HepG2 (cell line): ENCODE data around the gene SP140L. TPM values are rescaled to one million over a fixed set of nuclear protein-coding genes. Genes with fewer than 3 reads are reported as not detected.

Experiments
- ATAC-seq: fragments of 200-7000 bp; cut with Tn5 transposase; 3 replicates; pipeline ENCODE4 v1.9.1; 2020; ENCODE audit warnings: mild to moderate bottlenecking, moderate library complexity
- BruUV-seq: library from RNA; stranded (reverse); fragments of 400-500 nt; replicated peaks from 2 replicates; lab custom pipeline; 2021; lab: Mats Ljungman, UMichigan
- CTCF ChIA-PET: fragments of 300-600 bp; formaldehyde crosslinking; extraction: SDS; loops from one replicate; lab custom pipeline; 2021; ENCODE audit warnings: low total read pairs, inconsistent platforms, low intra/inter-chr PET ratio; lab: Yijun Ruan, JAX
- POLR2A ChIA-PET: fragments of 350-600 bp; sonication (Branson Sonifier 250); formaldehyde crosslinking; loops from one replicate; lab custom pipeline; 2020; ENCODE audit warnings: antibody characterized with exemption, inconsistent platforms; lab: Yijun Ruan, JAX
- DNase-seq: peaks from one replicate; pipeline ENCODE4 v3.0.0-alpha.2; 2015; ENCODE audit warnings: low spot score
- FAIRE-seq: peaks from 3 replicates; lab custom pipeline; 2011; peaks lifted over from hg19 to GRCh38; lab: Jason Lieb, UNC
- H2AFZ ChIP-seq: one replicate; pipeline ENCODE4 v1.6.1; 2011; ENCODE audit warnings: low read length, inconsistent platforms
- H3K27ac ChIP-seq: fragments of 300-600 bp; 3 replicates; pipeline ENCODE4 v1.8.0; 2011; ENCODE audit warnings: mixed run types, mild to moderate bottlenecking, mixed read lengths, low read length, inconsistent platforms; ENCODE audit not compliant: insufficient read depth; ENCODE audit errors: extremely low read length
- H3K27me3 ChIP-seq, 2 experiments: fragments of 200-600 bp in 1 of 2; 2 replicates in 1 of 2; 3 replicates in 1 of 2; pipeline versions ENCODE4 v1.6.0 to v1.8.0; 2011; ENCODE audit warnings: low read length in 2 of 2, mild to moderate bottlenecking in 2 of 2, moderate library complexity in 2 of 2, inconsistent platforms in 1 of 2; ENCODE audit not compliant: insufficient read depth in 2 of 2, control insufficient read depth in 1 of 2
- H3K36me3 ChIP-seq, 2 experiments: fragments of 200-600 bp in 1 of 2; replicated peaks in 1 of 2; 2 replicates in 1 of 2; 3 replicates in 1 of 2; pipeline versions ENCODE4 v1.5.1 to v1.8.0; 2011; ENCODE audit warnings: low read length in 2 of 2, inconsistent platforms in 1 of 2; ENCODE audit not compliant: insufficient read depth in 2 of 2, control insufficient read depth in 1 of 2
- H3K4me1 ChIP-seq: 2 replicates; pipeline ENCODE4 v1.5.1; 2012; ENCODE audit warnings: low read length, inconsistent platforms; ENCODE audit not compliant: insufficient read depth
- H3K4me2 ChIP-seq: 2 replicates; pipeline ENCODE4 v1.6.0; 2011; ENCODE audit warnings: low read depth, low read length, inconsistent platforms
- H3K4me3 ChIP-seq, 3 experiments: fragments of 200-600 bp in 1 of 3; sonication (generic), shearing (Covaris generic) in 1 of 3; replicated peaks in 1 of 3; 2 replicates each; pipeline ENCODE4 v1.5.1; 2011 to 2016; ENCODE audit warnings: low read length in 3 of 3, inconsistent platforms in 2 of 3, low read depth in 2 of 3, mild to moderate bottlenecking in 2 of 3, control low read depth in 1 of 3, mixed read lengths in 1 of 3; ENCODE audit not compliant: insufficient read depth in 1 of 3
- H3K79me2 ChIP-seq: one replicate; pipeline ENCODE4 v1.6.1; 2011; ENCODE audit warnings: low read length, inconsistent platforms; ENCODE audit not compliant: insufficient read depth
- H3K9ac ChIP-seq: 2 replicates; pipeline ENCODE4 v1.6.0; 2011; ENCODE audit warnings: mild to moderate bottlenecking, low read depth, low read length, inconsistent platforms; ENCODE audit not compliant: insufficient read depth
- H3K9me3 ChIP-seq: 2 replicates; pipeline ENCODE4 v1.5.1; 2012; ENCODE audit warnings: mild to moderate bottlenecking, low read length
- H4K20me1 ChIP-seq: 2 replicates; pipeline ENCODE4 v1.6.0; 2011; ENCODE audit warnings: inconsistent platforms, mild to moderate bottlenecking, low read length, moderate library complexity; ENCODE audit not compliant: insufficient read depth
- BRD4 ChIP-seq: sonication (generic); formaldehyde crosslinking; IDR thresholded peaks from 2 replicates; pipeline ENCODE4 v1.4.0; 2020; ENCODE audit warnings: missing genetic modification reagents
- MAFG ChIP-seq: sonication (generic); formaldehyde crosslinking; IDR thresholded peaks from 2 replicates; pipeline ENCODE4 v1.5.1; 2020; ENCODE audit warnings: mild to moderate bottlenecking, missing genetic modification reagents
- MAFK ChIP-seq, 2 experiments: IDR thresholded peaks in 1 of 2; conservative IDR thresholded peaks in 1 of 2; 2 replicates each; pipeline ENCODE4 v1.6.1; 2011; ENCODE audit warnings: improper control_type of control experiment in 2 of 2, low read length in 2 of 2
- MLLT10 ChIP-seq: sonication (generic); formaldehyde crosslinking; IDR thresholded peaks from 2 replicates; pipeline ENCODE4 v1.4.0; 2020; ENCODE audit warnings: missing genetic modification reagents
- RAD51 ChIP-seq: fragments of 450-650 bp; IDR thresholded peaks from 2 replicates; pipeline ENCODE4 v1.6.1; 2016; ENCODE audit warnings: borderline replicate concordance
- REXO4 ChIP-seq: sonication (generic); formaldehyde crosslinking; IDR thresholded peaks from 2 replicates; pipeline ENCODE4 v1.8.0; 2022; ENCODE audit warnings: missing genetic modification reagents, mild to moderate bottlenecking, borderline replicate concordance
- RFXANK ChIP-seq: IDR thresholded peaks from 2 replicates; pipeline ENCODE4 v1.6.1; 2016
- ZNF451 ChIP-seq: sonication (generic); formaldehyde crosslinking; IDR thresholded peaks from 2 replicates; pipeline ENCODE4 v1.5.0; 2020; ENCODE audit warnings: mild to moderate bottlenecking, missing genetic modification reagents
- ZNF552 ChIP-seq: sonication (generic); formaldehyde crosslinking; IDR thresholded peaks from 2 replicates; pipeline ENCODE4 v1.9.0; 2022; ENCODE audit warnings: missing genetic modification reagents, mild to moderate bottlenecking, borderline replicate concordance
- ZNF605 ChIP-seq: sonication (generic); formaldehyde crosslinking; IDR thresholded peaks from 2 replicates; pipeline ENCODE4 v1.8.0; 2022; ENCODE audit warnings: mild to moderate bottlenecking, missing genetic modification reagents
- ZNF850 ChIP-seq: sonication (generic); formaldehyde crosslinking; conservative IDR thresholded peaks from 2 replicates; pipeline ENCODE4 v1.9.0; 2021; ENCODE audit warnings: mild to moderate bottlenecking, missing genetic modification reagents
- WGBS: methylation state at CpG from one replicate; pipeline ENCODE4 v1.1.6; 2017; ENCODE audit warnings: low lambda C conversion rate; 5-methylcytosine and 5-hydroxymethylcytosine counted together
- in situ Hi-C: cut with HindIII; loops from 2 replicates; pipeline ENCODE4 v1.10.0; 2017; ENCODE audit warnings: low pct_unique_long_range_greater_than_20kb; ENCODE audit not compliant: extremely low pct_ligation_motif_present
- intact Hi-C: fragments of 100-400 bp; cut with micrococcal nuclease; formaldehyde crosslinking; loops from one replicate; pipeline ENCODE4 v1.10.0; 2022; ENCODE audit not compliant: unreplicated experiment
- polyA plus RNA-seq, 8 experiments: library from polyadenylated mRNA; depleted of rRNA in 3 of 8; stranded (reverse) in 7 of 8; unstranded in 1 of 8; fragments of >200 nt; fragmentation: Illumina TruSeq in 4 of 8; extraction: Trizol in 4 of 8; gene quantifications; 2 replicates each; pipeline versions ENCODE4 v1.2.1 to v1.2.3, GENCODE V29; 2011 to 2016; ENCODE audit warnings: low read depth in 4 of 8, missing spikeins in 1 of 8, mixed read lengths in 1 of 8; ENCODE audit not compliant: insufficient read depth in 1 of 8
- total RNA-seq, 5 experiments: library from RNA; depleted of rRNA; stranded (reverse); fragments of >200 nt; fragmentation: Illumina TruSeq; extraction: Trizol; gene quantifications; 2 replicates each; pipeline ENCODE4 v1.2.3, GENCODE V29; 2016; ENCODE audit warnings: low read depth in 1 of 5
- TF ChIP-seq, protein P1 (sequence below): IDR thresholded peaks from 2 replicates; pipeline ENCODE4 v1.6.1; 2018; ENCODE audit warnings: missing genetic modification reagents, mild to moderate bottlenecking, missing compliant biosample characterization
- TF ChIP-seq, protein P2 (sequence below): sonication (generic); formaldehyde crosslinking; conservative IDR thresholded peaks from 2 replicates; pipeline ENCODE4 v1.8.0; 2022; ENCODE audit warnings: missing genetic modification reagents
- TF ChIP-seq, protein P3 (sequence below): sonication (generic); formaldehyde crosslinking; IDR thresholded peaks from 2 replicates; pipeline ENCODE4 v1.5.0; 2020; ENCODE audit warnings: mild to moderate bottlenecking, missing genetic modification reagents
- TF ChIP-seq, protein P4 (sequence below): sonication (generic); formaldehyde crosslinking; IDR thresholded peaks from 2 replicates; pipeline ENCODE4 v1.8.1; 2023; ENCODE audit warnings: mild to moderate bottlenecking, missing genetic modification reagents

SP140L gene
- total and polyA plus RNA-seq, 2 of the 13 experiments (the other 11 are each of a cell fraction or from before 2014, with no cell fraction given), result 10.9 to 17.5 TPM

DNA sequence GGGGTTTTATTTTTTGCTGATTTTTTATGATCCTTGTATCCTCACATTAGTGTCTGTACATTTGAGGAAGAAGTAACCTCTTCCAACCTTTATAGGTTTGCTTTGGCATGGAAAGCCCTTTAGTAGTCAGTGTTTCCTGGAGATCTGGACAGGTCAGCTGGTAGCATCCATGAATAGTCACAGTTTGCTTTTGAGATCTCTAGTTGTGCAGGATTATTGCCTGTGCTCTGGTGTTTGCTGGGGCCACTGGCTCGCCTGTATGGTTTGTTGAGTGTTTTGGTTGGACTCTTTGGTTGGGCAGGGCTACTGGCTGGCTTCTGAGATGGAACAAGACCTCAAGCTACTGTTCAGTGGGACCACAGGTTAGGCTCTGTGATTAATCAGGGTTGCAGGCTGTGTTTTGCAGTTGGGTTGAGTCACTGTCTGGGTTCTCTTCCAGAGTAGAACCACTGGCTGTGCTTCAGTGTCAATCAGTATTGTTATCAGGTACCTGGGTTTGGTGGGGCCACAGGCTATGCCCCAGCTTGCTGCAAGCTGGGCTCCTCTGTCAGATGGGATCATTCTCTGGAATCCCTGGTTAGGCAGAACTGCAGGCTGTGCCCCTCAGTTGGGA is 20.0 kb downstream of the SP140L start (continued):
- TF ChIP-seq, protein P1, sequence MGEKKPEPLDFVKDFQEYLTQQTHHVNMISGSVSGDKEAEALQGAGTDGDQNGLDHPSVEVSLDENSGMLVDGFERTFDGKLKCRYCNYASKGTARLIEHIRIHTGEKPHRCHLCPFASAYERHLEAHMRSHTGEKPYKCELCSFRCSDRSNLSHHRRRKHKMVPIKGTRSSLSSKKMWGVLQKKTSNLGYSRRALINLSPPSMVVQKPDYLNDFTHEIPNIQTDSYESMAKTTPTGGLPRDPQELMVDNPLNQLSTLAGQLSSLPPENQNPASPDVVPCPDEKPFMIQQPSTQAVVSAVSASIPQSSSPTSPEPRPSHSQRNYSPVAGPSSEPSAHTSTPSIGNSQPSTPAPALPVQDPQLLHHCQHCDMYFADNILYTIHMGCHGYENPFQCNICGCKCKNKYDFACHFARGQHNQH, result no peak
- TF ChIP-seq ZNF850, result no peak
- TF ChIP-seq ZNF605 (CRISPR knock-in tag), result no peak
- no peak for TF ChIP-seq MLLT10

DNA sequence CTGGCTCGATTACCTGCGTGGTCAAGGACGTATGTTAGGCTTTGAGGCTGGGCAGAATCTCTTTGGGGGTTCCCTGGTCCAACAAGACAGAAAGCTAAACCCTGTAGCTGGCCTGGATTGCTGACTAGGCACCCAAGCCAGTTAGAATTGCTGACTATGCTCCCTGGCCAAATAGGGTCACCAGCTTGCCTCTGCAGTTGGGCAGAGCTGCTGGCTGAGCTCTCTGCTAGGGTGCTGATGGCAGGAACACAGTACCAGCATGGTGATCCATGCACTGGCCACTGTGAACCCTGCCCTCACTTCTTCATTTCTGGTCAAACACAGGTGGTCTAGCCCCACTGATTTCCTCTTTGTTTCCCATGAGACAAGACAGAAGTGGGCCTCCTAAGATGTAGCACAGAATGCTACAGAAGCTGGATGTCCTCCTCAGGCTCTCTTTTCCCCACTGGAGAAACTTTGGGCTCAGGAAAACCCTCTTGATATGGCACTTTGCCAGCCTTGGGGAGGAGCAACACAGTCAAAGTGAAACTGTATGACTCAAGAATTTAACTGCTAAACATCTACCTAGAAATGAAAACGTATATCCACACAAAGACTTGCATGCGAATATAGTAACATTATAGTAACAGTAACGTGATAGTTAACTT is 20.8 kb downstream of the SP140L start:
- H3K9me3 ChIP-seq, result peaks cover 8% of the 10 kb centered on the region; the same call in 1 of the 2 replicates
- DNase-seq (no peak), ATAC-seq (peak; percentile 55), FAIRE-seq (no peak)
- ChIA-PET POLR2A (interaction anchor here (1.0 to 1.5 kb wide), 2 partner anchors 21 to 25 kb away, joined by 3 read pairs; partner anchors contain the start of gene SP140L), CTCF (no interaction called here)
- WGBS, result 84% methylated on average over 6 of the region's 6 CpGs
- peaks cover 14% of the 10 kb centered on the region for H3K4me1 ChIP-seq
- no peaks in the 10 kb centered on the region for H3K27me3 ChIP-seq
- no peaks in the 10 kb centered on the region for H3K79me2 ChIP-seq
- H3K36me3 ChIP-seq, result no peaks in the 10 kb centered on the region
- in situ Hi-C loops, result no loop called here
- intact Hi-C loops, result no loop called here
- H2AFZ ChIP-seq, result no peak overlapping the region
- no peaks in the 10 kb centered on the region for H4K20me1 ChIP-seq
- no peak overlapping the region for H3K4me2 ChIP-seq
- no TSS peak for BruUV-seq
- no peak overlapping the region for H3K27ac ChIP-seq
- no peak overlapping the region for H3K4me3 ChIP-seq
- H3K9ac ChIP-seq, result no peak overlapping the region
- TF ChIP-seq RAD51, result no peak
- TF ChIP-seq ZNF552 (CRISPR knock-in tag), result no peak
- TF ChIP-seq BRD4 (CRISPR knock-in tag), result no peak
- TF ChIP-seq RFXANK (CRISPR knock-in tag), result no peak
- no peak for TF ChIP-seq REXO4
- TF ChIP-seq, protein P2, sequence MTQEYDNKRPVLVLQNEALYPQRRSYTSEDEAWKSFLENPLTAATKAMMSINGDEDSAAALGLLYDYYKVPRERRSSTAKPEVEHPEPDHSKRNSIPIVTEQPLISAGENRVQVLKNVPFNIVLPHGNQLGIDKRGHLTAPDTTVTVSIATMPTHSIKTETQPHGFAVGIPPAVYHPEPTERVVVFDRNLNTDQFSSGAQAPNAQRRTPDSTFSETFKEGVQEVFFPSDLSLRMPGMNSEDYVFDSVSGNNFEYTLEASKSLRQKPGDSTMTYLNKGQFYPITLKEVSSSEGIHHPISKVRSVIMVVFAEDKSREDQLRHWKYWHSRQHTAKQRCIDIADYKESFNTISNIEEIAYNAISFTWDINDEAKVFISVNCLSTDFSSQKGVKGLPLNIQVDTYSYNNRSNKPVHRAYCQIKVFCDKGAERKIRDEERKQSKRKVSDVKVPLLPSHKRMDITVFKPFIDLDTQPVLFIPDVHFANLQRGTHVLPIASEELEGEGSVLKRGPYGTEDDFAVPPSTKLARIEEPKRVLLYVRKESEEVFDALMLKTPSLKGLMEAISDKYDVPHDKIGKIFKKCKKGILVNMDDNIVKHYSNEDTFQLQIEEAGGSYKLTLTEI (CRISPR knock-in tag), result no peak
- TF ChIP-seq MAFK (conservative IDR thresholded peaks at IDR 0.05 in 1 of 2, IDR thresholded peaks at IDR 0.05 in 1 of 2; ENCODE audit: low read length in 2 of 2), result peak; percentile 96 to 97
- TF ChIP-seq, protein P3, sequence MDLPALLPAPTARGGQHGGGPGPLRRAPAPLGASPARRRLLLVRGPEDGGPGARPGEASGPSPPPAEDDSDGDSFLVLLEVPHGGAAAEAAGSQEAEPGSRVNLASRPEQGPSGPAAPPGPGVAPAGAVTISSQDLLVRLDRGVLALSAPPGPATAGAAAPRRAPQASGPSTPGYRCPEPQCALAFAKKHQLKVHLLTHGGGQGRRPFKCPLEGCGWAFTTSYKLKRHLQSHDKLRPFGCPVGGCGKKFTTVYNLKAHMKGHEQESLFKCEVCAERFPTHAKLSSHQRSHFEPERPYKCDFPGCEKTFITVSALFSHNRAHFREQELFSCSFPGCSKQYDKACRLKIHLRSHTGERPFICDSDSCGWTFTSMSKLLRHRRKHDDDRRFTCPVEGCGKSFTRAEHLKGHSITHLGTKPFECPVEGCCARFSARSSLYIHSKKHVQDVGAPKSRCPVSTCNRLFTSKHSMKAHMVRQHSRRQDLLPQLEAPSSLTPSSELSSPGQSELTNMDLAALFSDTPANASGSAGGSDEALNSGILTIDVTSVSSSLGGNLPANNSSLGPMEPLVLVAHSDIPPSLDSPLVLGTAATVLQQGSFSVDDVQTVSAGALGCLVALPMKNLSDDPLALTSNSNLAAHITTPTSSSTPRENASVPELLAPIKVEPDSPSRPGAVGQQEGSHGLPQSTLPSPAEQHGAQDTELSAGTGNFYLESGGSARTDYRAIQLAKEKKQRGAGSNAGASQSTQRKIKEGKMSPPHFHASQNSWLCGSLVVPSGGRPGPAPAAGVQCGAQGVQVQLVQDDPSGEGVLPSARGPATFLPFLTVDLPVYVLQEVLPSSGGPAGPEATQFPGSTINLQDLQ (CRISPR knock-in tag), result no peak
- TF ChIP-seq ZNF451 (CRISPR knock-in tag), result no peak
- TF ChIP-seq, protein P4, sequence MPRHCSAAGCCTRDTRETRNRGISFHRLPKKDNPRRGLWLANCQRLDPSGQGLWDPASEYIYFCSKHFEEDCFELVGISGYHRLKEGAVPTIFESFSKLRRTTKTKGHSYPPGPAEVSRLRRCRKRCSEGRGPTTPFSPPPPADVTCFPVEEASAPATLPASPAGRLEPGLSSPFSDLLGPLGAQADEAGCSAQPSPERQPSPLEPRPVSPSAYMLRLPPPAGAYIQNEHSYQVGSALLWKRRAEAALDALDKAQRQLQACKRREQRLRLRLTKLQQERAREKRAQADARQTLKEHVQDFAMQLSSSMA (CRISPR knock-in tag), result no peak
- 0 out of 2 replicates have a peak, but pooled peaks have one; percentile 64 for TF ChIP-seq MAFG (CRISPR knock-in tag)
